ENCODE results near the gene RPN2. TPM values are rescaled to one million over a fixed set of nuclear protein-coding genes. Genes with fewer than 3 reads are reported as not detected.

Gene RPN2
- polyA plus RNA-seq, 4 donors, result 308 to 321 (median 316) TPM

DNA sequence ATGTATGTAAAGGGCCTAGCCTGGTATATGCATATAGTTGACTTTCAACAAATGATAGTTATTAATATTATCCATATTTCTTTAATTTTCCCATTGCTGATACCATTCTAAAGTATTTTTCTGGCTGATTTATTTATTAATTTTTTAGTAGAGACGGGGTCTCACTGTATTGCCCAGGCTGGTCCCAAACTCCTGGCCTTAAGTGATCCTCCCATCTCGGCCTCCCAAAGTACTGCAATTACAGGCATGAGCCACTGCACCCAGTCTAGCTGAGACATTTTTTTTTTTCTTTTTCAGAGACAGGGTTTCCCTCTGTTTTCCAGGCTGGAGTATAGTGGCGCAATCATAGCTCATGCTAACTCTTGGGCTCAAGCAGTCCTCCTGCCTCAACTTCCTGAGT lies 30.1 kb downstream of the RPN2 start:
- no peak for DNase-seq (ENCODE audit: low read depth in 4 of 4, low spot score in 3 of 4)

DNA sequence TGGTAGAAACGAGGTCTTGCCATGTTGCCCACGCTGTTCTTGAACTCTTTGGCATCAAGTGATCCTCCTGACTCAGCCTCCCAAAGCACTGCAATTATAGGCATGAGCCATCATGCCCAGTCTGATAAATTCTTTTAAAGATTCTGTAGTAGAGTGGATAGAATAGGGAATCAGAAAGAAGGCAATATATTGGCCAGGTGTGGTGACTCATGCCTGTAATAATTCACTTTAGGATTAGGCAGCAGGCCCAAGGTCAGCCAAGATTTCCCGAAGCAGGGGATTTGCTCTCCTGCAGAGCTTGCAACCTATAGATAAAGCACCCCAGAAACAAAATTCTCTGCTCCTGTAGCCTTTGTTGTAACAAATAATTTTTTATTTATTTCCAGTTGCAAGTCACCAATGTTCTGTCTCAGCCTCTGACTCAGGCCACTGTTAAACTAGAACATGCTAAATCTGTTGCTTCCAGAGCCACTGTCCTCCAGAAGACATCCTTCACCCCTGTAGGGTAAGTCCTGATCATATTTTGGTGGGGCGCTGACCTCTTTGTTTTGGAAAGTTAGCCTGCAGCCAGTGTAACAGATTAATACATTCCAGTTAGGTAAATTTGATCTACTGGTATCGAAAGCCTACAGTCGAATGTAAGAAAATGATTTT lies 30.7 kb downstream of the RPN2 start:
- no peak for DNase-seq (ENCODE audit: low read depth in 4 of 4, low spot score in 3 of 4)

DNA sequence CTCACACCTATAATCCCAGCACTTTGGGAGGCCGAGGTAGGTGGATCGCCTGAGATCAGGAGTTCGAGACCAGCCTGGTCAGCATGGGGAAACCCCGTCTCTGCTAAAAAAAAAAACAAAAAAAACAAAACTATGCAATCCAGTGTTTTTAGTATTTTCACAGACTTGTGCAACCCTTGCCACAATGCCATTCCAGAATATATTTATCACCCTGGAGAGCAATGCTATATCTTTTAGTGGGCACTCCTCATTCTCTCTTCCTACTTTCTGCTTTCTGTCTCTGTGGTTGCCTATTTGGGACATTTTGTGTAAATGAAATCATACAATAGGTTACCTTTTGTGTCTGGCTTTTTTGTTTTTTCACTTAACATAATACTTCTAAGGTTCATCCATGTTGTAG lies 39.3 kb downstream of the RPN2 start:
- DNase-seq (ENCODE audit: low read depth in 4 of 4, low spot score in 3 of 4), result no peak

DNA sequence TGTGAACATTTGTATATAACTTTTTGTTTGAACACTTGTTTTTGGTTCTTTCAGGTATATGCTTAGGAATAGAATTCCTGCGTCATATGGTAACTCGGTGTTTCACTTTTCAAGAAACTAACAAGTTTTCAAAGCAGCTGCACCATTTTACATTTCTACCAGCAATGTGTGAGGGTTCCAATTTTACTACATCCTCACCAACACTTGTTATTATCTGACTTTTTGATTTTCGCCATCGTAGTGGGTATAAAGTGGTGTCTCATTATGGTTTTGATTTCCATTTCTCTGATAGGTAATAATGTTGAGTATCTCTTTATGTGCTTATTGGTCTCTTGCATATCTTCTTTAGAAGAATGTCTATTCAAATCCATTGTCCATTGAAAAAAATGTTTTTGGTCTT lies 39.8 kb downstream of the RPN2 start:
- DNase-seq (ENCODE audit: low read depth in 4 of 4, low spot score in 3 of 4), result no peak

DNA sequence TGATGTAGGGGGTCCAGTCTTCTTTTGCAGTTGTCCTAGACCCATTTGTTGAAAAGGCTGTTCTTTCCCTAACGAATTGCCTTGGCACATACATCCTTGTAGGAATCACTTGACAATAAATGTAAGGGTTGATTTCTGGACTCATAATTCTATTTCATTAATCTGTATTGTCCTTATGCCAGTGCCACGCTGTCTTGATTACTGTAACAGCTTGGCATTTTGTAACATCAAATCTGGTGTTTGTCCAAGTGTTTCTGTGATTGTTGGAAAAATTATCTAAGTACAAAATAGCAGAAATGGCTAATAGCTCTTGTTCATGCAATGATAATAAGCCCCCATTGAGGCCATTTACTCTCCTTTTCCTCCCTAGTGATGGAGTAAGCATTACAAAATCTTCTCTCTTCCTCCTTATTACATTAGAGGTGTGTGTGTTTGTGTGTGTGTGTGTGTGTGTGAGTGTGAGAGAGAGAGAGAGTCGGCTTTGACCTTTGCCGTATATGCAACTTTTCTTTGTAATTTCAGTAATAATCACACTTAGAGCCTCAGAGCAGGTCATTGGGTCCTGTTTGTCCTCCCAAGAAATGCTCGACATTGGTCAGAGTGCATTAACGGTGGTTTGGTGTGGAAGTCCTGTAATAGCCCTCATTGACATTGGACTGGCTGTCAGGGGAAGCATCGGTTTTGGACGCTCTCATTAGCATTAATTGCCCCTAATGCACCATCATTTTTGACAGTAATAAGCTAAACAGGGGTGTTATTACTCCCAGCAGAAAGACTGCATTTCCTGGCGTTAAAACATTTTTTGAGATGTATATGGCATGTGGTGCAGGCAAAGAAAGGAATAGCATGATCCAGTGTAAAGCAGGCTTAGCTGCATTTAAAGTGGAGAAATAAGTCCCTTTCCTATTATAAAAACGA lies 40.9 kb downstream of the RPN2 start:
- no peak for DNase-seq (ENCODE audit: low read depth in 4 of 4, low spot score in 3 of 4)

DNA sequence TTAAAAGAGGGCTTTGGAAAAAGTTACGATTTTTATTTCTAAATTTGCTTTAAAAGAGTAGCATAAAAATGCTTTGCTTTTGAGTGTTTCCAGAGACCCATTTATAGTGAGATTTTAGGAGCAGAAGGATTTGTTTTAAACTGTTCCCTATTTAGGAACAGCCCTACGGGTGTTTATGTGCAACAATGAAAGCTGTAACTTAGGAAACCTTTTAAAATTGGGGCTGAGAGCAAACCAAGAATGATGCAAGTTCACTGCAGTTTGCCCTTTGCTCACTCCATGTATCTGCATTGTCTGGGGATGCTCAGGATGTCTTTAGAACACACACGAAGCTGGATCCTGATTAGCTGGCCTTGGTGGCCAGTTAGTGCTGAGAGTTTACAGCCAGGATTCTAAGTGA lies 41.6 kb downstream of the RPN2 start:
- no peak for DNase-seq (ENCODE audit: low read depth in 4 of 4, low spot score in 3 of 4)

DNA sequence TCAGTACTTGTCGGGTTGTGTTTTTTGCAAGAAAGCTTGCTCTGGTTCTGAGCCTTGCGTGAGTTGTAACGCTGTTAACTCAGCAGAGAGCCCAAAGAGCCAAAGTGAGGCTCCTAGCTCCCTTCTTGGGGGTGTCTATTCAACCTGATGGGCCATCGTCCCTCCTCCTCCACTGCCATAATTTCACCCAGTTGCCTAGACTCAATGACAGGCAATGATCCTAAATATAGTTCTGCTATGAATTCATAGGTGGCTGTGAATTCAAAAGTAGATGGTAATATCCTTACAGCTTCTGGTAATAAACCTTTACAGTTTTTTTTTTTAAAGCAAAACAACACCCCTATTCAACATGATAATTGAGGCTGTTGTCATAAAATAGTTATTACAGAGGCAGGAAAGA lies 43.0 kb downstream of the RPN2 start:
- DNase-seq (ENCODE audit: low read depth in 4 of 4, low spot score in 3 of 4), result no peak

DNA sequence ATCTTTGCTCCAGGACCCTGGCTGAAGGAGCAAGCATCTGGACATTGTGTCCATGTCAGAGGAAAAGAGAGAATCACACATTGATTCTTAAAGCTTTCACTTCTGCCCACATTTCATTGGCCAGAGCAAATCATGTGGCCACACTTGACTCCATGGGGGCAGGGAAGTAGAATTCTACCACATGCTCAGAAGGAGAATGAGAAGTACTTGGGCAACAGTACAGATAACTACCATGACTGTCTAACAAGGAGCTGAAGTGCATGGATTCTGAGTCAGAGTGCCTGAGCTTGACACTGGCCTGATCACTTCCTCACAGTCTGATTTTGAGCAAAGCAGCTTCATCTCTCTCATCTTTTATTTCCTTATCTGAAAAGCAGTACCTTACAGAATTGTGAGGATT lies 43.9 kb downstream of the RPN2 start:
- no peak for DNase-seq (ENCODE audit: low read depth in 4 of 4, low spot score in 3 of 4)

DNA sequence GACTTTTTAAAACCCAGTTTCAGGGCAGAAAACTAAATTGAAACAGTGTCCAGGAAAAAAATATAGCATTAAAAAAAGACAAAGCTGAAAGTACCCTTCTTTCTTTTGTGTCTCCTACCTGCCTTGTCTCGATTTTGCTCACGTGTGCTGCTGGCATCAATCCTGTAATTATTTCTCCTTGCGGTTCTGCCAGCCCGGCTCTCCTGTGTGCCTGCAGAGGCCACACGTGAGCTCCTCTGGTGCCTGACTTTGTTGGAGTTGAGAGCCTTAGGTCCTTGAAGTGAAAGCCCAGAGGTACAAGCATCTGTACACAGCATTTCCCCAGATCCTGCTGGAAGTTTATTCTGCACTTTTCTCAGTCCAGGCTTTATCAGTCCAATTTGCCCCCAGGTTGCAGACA lies 46.0 kb downstream of the RPN2 start:
- DNase-seq (ENCODE audit: low read depth in 4 of 4, low spot score in 3 of 4), result no peak

DNA sequence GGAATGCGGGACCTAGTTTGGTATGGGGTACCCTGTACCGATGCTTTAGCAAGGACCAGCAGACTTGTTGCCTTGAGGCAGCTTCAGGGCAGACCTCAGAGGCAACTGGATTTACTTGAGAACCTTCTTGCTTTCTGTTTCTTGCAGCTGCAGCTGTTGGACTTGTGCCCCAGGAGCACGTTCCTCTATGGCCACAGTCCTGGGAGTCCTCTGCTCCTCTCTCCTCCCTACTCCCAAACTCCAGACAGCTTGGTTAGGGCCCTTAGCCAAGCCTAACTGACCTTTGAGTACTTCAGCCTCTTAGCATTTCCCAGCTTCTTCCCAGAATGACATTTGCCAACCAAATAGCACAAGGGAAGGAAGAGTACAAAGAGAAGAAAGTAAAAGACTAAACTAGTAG lies 47.8 kb downstream of the RPN2 start:
- no peak for DNase-seq (ENCODE audit: low read depth in 4 of 4, low spot score in 3 of 4)

DNA sequence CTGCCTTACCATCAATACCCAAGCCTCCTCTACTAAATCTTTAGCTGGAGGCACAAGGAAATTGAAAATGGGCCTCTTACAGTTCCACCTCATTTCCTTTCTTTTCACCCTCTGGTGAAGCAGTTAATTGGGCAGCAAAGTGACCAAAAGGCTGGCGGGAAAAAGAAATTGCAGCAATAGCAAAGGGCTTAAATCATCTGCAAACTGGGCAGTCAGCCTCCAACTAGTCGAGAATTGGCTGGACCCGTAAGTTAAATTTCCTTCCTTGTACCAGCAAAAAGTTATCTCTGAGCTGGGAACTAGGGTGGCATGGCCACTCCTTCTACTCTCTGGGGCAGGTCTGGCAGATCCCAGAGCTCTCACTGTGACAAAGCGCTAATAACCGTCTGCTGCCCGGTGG lies 49.0 kb downstream of the RPN2 start:
- peak in 3 of 4 donors; percentile 25 to 37 (median 28) for DNase-seq (ENCODE audit: low read depth in 4 of 4, low spot score in 3 of 4)

DNA sequence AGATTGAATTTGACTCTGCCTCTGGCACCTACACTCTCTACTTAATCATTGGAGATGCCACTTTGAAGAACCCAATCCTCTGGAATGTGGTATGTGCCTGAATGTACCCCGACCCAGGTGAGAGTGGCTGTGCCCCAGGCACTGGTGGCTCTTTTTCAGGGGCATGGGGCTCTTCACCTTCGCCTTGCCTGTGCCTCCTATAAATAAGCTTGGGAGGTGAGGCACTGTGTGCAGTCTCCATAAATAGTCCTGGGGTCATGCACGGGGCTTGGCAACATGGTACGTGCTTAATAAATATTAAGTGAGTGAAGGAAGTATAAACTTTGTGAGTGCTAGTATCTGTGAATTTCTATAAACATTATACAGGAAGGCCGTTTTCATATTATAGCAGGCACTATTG lies 49.5 kb downstream of the RPN2 start:
- no peak for DNase-seq (ENCODE audit: low read depth in 4 of 4, low spot score in 3 of 4)

DNA sequence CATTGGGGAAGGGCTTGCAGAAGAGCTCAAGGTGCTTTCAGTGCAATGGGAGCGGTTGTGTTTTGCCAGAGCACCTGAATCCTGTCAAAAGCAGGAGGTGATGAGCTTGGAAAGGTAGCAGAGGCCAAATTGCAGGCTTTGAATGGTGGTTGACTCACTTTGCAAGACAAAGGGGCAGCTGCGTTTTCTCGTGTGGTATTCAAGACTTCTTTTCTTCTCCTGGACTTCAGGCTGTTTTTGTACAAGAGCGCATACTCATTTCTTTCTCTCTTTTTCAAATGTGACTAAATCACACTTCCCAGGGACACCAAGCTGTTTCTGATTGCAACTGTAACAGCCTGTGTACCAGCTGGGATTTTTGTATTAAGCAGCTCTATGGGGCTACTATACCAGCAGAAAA lies 50.2 kb downstream of the RPN2 start:
- no peak for DNase-seq (ENCODE audit: low read depth in 4 of 4, low spot score in 3 of 4)

DNA sequence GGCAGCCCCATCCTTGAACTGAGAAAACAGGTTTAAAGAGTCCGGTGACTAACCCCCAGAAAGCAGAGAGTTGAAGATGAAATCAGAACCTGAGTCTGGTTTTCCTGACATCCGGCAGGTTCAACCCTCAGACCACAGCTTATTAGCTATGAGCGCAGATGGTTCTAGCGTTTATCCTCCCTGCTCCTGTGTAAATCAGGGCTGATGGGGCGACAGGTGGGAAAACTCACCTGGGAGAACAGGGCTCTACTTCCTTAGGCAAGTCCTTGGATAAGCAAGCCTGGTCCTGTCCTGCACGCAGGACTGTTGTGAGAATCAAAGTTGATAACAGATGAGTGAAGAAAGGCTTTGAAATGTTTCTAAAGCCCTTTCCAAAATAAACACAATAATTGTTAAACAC lies 51.1 kb downstream of the RPN2 start:
- no peak for DNase-seq (ENCODE audit: low read depth in 4 of 4, low spot score in 3 of 4)

DNA sequence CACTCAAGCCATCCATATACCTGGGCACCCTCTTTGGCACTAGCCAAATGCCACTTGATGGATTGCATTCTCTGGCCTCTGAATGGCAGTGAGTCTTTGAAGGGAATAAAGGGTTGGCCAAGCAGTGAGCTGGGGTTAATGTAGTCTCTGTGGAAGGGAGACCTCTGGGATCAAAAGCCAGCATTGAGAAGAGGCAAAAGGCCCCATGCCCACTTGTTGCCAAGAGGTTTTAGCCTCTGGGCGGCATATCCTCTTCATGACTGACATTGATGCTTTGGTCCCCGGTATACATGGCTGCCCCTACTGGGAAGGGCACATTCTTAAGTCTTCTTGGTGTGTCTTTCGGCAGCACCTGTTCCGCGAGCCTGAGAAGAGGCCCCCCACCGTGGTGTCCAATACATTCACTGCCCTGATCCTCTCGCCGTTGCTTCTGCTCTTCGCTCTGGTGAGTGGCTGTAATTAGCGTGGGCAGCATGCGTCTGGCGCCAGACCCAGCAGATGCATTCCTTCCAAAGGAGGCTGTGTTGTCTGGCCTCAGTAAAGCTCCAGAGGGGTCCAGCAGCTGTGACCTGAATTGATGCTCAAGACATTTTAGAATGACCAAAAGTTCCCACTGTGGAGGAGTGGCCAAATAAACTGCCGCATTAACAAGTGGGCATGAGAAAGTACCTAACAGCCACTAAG lies 53.0 kb downstream of the RPN2 start:
- peak; percentile 12 to 25 (median 20) for DNase-seq (ENCODE audit: low read depth in 4 of 4, low spot score in 3 of 4)

DNA sequence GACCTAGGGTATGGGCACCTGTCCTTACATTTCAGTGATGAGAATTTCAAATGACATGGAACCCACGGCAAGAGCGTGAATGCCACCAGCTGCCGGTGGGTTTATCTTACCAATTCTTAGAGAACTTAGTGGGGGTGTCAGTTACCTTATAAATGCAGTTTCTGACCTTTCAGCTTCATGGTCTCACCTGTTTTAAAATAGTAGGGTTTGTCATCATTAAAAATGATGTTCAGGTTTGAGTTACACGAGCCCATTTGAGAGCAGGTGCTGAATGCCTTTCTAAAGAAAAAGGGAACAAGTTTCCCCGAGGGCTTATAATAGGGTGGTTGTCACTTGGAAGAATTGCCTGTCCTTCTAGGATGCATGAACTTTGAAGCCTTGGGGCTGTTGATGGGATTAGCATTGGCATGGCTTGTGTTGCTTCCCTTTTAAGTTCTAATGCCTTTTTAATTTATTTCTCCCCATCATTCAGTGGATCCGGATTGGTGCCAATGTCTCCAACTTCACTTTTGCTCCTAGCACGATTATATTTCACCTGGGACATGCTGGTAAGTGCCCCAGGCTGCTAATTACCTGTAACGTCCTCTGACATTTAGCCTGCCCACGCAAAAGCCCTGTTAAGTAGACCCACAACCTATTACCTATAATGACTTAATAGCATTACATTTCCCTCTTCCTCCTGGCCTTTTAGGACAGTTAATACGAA lies 54.6 kb downstream of the RPN2 start:
- DNase-seq (ENCODE audit: low read depth in 4 of 4, low spot score in 3 of 4), result no peak

DNA sequence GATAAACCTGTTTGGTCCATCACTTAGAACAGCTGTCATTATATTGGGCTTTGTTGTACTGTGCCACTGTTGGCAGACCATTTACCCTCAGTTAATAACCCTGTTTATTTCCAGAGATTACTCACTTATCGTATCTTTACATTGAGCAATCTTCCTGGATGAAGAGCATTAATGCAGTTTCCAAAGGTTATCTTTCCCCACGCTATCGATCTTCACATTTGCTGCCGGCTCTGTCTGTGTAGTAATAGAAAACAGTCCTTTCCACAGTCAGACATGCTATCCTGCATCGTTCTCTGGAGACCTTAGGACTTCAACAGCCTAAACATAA lies 55.1 kb downstream of the RPN2 start:
- DNase-seq (ENCODE audit: low read depth in 4 of 4, low spot score in 3 of 4), result no peak

DNA sequence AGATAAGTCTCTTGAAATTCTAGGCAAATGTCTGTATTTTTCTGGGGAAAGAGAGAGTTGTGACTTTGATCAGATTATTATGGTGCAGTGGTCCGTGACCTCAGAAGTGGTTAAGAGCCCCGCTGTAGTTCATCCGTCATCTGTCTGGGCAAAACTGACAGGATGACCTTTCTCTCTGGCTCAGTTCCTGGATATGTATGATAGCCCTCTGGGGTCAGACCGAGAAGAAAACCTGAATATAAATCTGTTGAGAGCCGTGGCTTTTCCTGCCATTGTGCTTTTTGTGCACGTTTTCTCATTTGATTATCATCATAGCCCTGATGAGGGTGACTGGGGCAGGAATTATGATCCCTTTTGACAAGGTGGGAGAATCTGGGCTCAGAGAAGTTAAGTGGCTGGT lies 55.9 kb downstream of the RPN2 start:
- DNase-seq (ENCODE audit: low read depth in 4 of 4, low spot score in 3 of 4), result no peak

DNA sequence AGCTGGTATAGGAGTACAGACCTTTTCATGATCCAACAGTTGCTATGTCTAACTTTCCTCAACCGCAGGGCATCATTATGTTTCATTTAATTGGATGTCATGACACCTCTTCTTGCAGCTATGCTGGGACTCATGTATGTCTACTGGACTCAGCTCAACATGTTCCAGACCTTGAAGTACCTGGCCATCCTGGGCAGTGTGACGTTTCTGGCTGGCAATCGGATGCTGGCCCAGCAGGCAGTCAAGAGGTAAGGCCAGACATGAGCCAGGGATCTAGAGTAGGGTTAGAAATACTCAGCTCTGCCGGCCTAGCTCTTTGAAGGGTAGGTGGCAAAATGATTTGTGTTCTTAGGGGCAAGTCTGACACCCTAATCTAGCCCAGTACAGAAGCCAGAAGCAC lies 57.3 kb downstream of the RPN2 start:
- DNase-seq (ENCODE audit: low read depth in 4 of 4, low spot score in 3 of 4), result no peak

DNA sequence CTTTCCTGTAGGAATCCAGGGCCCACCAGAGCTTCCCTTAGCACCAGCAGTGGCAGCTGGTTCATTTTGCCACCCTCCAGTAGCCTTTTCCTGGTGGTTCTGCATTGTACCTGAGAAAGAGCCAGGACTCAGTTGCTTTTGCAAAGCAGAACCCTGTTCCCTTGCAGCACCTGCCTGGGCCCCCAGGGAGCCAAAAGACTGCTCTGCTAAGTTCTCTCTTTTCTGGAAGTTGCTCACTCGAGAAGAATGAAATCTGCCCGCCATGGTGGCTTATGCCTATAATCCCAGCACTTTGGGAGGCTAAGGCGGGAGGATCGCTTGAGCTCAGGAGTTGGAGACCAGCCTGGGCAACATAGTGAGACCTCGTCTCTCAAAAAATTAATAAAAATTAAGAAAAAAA lies 58.5 kb downstream of the RPN2 start:
- DNase-seq (ENCODE audit: low read depth in 4 of 4, low spot score in 3 of 4), result no peak

DNA sequence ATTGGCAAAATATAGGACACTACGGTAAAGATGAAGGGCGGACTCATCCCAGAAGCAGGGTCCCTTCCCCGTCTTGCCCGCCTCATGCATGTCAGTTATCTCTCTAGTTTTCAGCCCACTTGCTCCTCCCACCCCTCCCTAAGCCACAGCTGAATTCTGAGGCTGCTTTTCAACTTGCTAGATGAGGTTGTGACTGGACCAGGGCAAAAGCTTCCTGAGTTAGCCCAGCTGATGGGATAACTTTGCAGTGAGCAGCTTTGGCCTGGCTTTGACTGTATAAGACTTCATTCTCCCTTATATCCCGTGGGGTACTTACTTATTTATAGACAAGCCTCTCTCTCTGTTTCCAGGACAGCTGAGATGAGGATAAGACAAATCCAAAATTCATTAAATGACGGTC lies 59.3 kb downstream of the RPN2 start:
- DNase-seq (ENCODE audit: low read depth in 4 of 4, low spot score in 3 of 4), result no peak

All from right renal pelvis (tissue), 4 donors.